Amniotic stem cell (primary cell): Measurements from ENCODE around the gene RASGRP1.
A peak's percentile ranks its signal among the peaks of the same experiment; 100 is the strongest.

Experiments used
- DNase-seq: peaks from one replicate; lab custom pipeline; 2025; lab: John Stamatoyannopoulos, UW

The RASGRP1 gene

DNA sequence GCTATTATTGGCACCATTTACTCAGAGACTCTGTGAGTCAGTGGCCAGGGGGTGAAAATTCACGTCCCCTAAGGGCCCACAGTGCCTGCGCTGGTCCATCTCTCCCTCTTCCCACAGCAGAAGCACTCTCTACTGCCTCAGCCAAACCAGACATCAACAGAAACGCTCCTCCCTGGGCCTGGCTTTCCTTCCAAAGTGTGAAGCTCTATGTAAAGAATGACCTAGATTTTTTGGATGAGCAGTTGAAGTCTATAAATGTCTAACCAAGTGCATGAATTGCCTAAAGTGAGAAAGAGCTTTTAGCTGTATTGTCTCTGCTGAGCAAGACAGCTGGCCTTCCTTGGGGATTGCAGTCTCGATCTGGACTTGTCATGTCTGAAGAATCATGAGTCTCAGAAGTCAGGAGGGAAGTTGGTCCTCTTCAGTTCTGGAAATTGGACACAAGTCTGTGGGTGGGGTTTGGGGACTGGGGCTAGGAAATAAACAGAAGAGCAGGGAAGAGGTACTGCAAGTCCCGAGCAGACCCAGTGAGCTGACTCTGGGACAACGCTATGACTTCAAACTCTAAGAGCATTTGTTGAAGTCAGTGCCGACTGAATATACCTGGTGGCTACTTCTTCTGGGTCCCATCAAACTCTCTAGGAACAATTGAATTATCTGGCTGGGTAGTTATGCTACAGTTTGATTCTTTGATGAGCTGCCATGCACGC, 29.0 kb downstream of the RASGRP1 start:
- no peak for DNase-seq

DNA sequence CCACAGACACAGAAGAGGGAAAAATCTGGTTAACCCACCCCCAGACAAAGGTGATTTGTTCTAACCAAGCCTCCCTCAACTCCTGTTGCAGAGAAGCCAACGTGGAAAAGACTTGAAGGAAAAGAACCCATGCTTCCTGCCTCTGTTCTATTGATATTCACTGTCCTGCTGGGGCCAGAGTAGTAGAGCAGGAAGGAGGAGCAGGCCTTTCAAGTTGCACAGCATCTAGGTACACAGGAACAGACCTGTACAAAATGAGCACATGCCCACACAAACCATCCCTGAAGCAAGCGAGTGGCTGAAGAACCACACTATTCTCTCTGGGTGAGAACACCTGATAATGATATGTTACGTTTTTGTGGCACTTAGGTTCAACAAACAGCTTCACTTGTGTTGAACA, 29.9 kb downstream of the RASGRP1 start:
- DNase-seq, result no peak

DNA sequence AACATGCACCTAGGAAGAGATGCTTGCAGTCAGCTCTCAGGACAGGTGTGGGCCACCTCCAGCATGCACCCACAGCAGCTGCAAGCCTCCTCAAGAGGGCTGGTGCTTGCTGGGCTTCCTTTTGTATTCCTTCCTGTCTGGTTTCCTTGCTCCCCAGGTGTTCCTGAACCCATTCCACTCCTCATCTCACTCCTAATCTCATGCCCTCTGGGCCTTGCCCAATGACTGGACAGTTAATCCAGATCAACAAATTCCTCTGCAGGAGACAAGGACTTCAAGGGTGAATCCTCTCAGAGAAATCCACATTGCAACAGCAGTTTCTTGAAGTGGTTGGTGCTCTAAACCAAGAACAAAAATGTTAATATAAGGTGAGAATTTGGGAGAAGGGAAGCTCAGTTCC, 30.7 kb downstream of the RASGRP1 start:
- DNase-seq, result no peak

DNA sequence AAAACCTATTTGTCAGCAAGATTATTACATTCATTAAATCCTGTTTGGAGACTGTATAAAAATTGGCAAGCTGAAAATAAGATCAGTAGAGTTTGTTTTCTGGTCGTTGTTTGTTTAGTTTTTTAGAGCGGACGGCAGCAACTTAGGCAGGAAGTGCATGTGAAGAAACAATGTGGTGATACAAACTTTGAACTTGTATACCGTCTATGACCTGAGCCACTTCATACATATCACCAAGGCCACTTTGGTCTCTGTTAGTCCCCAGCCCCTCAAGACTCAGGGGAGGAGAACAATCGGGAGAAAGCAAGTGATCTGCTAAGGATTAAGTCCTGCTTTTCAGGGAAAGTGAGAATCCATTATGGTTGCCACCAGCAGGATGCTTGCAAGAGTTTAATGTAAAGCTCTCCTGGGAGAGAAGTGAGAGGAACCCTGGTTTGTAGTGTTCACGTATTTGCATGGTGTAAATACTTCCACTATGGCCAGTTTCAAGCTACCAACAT, 31.1 kb downstream of the RASGRP1 start:
- no peak for DNase-seq

DNA sequence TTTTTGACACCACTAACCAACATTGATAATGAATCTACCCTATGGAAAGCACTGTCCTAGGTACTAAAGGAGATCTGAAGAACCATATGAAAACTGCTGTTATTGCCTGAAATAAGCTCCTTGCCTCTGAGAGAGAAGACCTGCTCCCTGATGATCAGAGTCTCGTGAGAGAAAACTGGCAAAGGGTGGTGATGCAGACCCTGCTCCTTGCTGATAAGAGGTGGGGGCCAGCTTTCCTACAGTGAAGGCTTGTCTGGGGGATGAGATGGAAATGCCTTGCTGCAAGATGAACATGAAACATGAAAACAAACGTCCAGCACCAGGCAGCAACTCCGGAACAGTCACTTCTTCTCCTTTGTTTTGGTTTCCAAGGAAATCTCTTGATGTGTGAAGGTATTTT, 31.9 kb downstream of the RASGRP1 start:
- no peak for DNase-seq

DNA sequence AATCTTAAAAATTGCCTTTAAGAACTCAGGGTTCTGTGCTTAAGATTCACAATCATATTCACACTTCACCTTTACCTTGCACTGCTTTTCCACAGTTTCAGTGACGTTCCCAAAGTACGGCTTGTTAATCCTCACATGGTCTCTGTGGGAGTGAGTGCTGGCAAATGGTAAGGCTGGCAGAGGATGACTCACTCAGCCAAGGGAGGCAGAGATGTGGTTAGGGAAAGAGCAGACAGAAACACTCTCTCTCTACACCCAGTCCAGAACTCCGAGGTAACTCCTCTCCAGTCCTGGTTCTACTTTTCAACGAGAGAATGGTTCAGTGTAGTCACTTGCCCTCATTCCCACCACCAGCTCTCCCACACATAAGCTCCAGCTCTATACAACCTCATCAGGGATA, 33.1 kb downstream of the RASGRP1 start:
- peak; percentile 47 for DNase-seq

DNA sequence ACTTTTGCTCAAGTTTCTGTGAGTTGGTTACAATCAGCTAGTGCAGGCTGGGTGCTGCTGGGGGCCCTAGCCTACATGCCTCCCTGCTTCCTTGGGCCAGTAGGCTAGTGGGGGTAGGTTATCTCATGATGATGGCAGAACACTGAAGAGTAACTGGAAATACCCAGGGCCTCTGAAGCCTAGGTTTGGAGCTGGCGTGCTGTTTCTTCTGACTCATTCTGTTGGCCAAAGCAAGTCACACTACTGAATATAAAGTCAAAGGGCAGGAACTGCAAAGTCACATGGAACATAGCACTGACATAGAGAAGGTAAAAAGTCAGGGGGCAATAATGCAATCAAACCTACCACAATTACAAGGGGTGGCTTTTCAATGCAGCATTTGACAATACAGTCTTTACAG, 34.5 kb downstream of the RASGRP1 start:
- no peak for DNase-seq

DNA sequence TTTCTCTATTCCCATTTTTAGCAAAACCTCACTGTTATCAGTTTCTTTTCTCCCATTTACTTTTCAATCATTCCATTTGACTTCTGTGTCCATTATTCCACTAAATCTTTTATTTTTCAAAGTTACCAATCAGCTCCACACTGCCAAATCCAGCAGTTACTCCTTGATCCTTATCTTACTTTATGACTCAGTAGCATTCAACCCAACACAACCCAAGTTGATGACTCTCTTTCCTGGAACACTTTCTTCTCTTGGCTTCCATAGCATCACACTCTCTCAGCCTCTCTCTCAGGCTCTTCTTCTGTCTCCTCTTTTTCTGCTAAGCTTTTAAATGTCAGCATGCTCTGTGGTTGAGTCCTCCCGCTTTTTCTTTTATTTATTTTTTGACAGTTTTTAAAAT, 36.3 kb downstream of the RASGRP1 start:
- no peak for DNase-seq

DNA sequence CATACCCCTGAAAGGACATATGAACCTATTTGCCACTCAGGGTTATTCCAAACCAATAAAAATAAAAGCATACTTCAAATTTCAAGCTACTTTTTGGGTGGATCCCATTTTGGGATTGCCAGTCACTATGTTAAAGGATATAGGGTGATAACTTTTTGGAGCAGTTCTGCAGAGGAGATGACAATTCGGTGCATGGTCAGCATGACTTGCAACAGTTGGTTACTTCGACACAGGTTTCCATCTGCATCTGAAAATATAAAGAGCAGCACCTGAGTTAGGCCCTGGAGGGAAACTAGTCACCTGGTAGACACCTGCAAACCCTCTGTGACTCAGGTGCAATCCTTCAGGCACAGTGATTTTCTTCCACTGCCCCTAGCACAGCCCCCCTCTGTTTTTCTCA, 38.5 kb downstream of the RASGRP1 start:
- no peak for DNase-seq

DNA sequence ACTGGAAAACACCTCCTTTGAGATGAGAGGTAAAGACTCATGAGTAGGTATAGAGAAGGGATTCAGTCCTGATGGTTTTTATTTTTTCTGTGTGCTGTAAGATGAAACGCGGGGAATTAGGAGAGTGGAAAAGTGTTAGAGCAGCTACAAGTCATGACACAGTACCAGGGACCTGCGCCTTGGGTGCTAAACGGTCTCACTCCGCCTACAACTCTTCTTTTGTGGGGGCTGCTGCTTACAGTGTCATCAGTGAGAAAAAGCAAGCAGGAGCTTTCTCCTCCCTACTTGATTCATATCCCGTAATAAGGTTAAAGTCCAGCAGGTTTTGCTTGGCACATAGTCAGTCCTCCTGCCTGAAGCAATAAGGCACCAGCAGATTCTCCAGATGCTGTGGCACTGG, 39.1 kb downstream of the RASGRP1 start:
- no peak for DNase-seq

DNA sequence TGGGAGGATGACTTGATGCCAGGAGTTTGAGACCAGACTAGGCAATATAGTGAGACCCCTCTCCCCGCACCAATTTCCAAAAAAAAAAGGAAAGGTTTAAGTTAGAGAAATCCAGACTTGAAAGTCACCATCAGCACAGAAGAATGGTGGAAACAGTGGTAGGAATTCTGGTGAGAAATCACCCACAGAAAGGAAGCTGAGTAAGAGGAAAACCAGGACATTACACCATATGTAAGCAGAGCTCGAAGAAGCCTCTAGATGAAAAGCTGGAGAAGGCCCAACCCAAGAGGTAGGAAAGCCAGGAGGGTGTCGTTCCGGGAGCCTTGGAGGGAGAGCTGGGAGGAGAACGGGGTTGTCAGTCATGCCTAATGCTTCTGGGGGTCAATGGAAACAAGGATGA, 40.5 kb downstream of the RASGRP1 start:
- DNase-seq, result no peak

DNA sequence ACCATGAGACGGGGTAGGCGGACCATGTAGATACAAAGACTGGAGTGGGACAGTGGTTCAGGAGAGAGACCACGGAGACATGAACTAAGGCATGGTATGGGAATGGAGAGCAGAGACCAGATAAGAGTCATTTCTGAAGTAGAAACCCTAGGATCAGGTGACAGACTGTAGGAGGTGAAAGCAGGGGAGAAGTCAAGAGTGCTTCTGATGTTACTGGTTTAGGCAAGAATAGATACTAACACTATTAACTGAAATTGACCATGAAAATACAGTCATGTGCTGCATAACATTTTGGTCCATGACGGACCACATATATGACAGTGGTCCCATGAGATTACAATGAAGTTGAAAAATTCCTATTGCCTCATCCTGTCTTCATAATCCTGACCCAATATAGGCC, 41.7 kb downstream of the RASGRP1 start:
- no peak for DNase-seq

DNA sequence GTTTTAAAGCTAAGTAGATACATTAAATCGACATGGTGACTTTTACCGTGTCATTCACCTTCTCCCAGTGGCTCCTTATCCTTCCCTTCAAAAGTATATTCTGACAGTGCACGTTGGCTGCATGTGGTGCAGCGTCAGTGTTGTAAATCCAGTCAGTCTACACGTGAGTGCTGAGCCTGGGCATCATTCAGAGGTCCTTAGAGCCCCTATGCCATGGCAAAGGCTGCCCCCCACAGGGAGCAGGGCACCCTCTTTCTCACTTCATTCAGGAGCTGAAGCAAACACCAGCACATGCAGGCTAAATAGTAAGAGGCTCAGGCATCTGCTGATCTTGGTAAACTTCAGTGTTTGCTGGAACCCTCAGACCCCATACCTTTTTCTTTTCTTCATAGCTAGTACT, 43.3 kb downstream of the RASGRP1 start:
- DNase-seq, result no peak

DNA sequence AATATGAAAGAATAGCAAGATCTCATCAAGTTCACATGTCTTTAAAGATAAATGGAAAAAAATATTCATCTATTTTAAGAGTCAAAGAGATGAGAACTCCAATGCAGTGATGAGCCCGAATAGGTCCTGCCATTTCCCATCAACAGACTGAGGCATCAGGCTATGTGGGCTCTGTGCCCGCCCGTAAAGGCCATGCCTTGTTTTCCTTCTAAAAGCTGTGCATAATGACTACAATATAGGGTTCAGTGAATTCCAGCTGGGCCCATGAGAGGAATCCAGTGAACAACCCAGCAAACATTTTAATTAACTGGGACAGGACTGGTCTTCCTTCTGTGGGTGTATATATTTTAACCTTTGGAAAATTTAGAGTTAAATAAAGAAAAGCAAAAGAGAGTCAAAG, 44.6 kb downstream of the RASGRP1 start:
- DNase-seq, result no peak

DNA sequence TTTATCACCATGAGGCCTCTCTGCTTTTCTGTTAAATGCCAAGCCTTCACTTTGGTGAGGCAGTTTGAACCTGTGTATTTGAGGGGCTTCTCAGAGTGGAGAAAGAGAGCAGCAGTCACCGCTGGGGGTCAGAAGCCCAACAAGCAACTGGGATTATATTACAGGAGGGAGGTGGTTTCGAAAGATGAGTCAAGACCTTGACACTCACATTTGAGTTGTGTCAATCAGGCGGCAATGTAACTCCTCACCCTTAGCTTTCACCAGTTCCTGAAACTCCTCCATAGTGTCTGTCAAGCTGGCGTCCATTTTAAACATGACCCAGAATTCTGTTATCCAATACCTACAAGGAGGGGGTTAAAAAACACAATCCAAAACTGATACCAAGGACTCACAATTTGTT, 46.5 kb downstream of the RASGRP1 start:
- DNase-seq, result no peak

DNA sequence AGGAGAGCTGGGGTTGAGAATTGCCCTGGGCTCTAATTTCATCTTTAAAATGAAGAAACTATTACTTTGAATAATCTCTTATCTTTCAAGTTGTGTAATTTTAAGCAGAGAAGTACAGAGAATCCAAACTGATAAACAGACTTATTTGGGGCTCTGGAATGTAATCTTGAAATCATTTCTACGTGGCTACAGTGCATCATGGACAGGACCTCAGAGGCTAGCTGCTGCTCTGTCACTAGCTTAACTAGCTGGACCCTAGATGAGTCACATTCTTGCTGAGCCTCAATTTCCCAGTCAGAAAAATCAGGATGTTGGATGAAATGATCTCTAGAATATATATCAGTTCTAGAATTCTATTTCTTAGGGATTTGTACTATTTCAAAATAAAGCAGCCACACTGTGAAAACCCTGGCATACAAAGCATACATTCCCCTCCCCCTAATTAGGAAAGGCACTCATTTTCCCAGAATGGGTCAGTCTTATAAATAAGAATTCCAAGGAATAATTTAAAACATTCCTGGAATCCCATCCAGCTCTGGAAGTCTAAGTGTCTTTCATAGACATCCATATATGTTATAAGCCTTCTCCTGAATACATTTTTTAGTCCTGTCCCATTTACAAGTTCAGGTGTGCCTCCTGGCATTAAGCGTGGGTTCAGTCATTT, 47.2 kb downstream of the RASGRP1 start:
- DNase-seq, result no peak

DNA sequence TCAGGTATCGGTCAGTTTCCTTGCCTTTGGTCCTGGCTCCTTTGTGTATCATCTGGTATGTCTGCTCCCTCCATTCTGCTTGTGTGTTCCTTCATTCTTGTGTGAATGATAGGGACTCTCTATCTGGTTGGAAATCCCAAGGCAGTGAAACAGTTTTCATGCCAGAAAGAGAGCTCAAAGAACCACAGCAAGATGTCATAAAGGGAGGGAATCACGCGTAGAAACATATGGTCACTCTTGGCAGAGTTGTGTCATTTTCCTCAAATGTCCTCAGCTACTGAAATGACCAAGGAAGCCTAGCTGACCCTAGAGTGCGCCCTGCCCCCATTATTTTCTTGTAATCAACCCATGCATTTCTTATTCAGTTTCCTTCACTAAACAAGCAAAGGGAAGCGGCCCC, 48.0 kb downstream of the RASGRP1 start:
- DNase-seq, result no peak

DNA sequence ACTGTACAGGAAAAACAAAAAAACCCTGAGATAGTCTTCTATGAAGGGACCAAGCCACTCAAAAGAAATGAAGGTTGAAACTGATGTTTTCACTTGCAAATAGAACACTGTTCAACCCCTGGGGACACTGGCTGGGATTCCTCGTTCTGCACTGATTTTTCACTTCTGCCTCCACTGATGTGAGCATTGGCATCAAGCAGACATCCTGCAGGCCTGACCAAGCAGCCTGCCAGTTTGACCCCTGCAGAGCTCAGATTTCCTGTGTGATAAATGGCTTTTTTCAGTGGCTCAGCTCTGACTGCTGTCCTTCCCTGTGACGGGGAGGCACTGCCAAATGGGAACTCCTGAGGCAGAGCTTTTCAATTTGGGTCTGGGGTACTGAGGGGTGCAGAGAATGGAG, 50.0 kb downstream of the RASGRP1 start:
- DNase-seq, result no peak

DNA sequence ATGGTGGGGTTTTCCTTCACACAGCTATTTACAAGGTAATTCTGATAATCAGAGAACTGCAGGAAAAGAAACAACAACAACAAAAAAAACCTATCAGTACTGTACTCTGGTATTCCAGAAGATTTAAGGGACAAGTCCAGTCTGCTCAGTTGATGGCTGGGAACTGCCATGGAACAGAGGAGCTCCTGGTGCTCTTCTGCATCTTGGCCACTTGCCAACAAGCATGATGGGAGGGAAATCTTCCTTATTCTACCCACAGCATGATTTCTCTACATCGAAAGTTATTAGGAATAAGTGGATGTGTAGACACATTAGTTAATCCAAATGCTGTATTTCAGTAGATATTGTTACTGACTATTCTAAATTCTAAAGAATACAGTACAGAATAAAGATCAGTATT, 51.7 kb downstream of the RASGRP1 start:
- no peak for DNase-seq

DNA sequence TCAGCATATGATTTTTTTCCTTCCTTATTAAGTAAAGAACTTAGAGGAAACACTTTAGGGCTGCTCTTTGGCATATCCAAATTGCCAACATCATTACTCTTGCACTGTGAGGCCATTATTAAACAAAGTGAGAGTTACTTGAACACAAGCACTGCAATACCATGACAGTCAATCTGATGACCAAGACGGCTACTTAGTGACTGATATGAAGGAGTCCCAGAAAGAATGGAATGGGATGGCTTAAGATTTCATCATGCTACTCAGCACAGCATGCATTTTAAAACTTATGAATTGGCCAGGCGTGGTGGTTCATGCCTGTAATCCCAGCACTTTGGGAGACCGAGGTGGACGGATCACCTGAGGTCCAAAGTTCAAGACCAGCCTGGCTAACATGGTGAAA, 55.5 kb downstream of the RASGRP1 start:
- no peak for DNase-seq

DNA sequence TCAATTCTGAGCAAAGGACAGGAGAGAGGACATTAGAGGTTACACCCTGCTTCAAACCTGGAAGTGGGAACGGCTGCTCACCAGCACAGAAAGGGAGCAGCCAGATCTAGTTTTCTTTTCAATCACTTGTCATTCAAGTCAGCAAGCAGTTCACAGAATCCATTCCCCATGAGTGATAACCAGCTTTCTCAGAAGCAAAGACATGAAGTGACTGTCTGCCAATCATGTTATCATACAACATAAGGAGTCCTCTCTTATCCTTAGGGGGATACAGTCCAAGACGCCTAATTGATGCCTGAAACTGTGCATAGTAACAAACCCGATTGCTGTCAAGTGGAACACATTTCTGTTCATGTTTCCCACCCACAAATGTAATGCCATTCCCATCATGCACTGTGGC, 56.0 kb downstream of the RASGRP1 start:
- DNase-seq, result no peak

DNA sequence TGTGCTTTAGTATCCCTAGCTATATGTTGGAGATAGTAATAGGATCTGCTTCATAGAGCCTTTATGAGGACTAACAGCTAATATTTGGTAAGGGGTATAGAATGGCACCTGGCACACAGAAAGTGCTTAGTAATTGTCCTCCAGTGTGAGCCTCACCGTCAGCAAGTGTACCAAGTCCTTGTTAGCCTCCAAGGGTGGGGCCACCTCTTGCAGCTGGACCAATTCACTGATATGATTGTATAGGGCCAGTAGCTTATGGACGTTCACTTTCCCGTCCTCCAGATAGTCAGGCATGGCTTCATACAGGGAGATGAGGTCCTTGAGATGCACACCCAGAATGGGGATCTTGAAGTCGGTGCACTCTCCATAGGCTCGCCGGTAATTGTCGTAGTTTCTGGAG, 57.0 kb downstream of the RASGRP1 start:
- DNase-seq, result no peak

DNA sequence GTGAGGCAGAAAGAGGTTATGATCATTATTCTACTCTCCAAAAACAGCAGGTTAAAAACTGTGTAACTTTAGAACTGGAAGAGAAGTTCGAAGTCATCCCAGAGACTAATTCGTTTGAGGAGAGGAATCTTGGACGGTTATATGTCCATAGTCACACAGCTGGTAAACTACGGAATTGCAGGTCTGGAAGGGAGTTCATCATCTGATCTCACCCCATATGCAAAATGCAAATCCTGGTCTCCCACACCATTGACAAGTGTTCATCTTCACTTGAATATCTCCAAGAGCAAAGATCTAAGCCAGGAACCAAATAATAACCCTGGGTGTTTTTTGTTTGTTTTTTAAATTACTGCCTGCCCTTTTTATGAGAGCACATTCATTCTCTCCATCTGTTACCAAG, 57.6 kb downstream of the RASGRP1 start:
- DNase-seq, result no peak
